Lower leg skin (tissue), 4 donors: Measurements from ENCODE around the gene NFIB. TPM values are rescaled to one million over a fixed set of nuclear protein-coding genes. Genes with fewer than 3 reads are reported as not detected.

ENCODE experiments used
- DNase-seq, 2 donors: peaks; one replicate each; pipeline ENCODE4 v3.0.0-alpha.2; 2019; ENCODE audit warnings: low spot score in 2 of 2
- H3K4me3 ChIP-seq: fragments of 200-600 bp; sonication (generic); 2 replicates; pipeline ENCODE4 v1.5.1; 2017; ENCODE audit warnings: mild to moderate bottlenecking, low read depth; ENCODE audit not compliant: poor library complexity, severe bottlenecking
- POLR2A ChIP-seq, 2 donors: fragments of 450-650 bp; IDR thresholded peaks; one replicate each; pipeline ENCODE4 v1.6.1; 2016 to 2017; ENCODE audit warnings: antibody characterized with exemption in 2 of 2, mild to moderate bottlenecking in 1 of 2, moderate library complexity in 1 of 2
- WGBS, 2 donors: methylation state at CpG; one replicate each; pipeline ENCODE4 v1.1.5; 2018; 5-methylcytosine and 5-hydroxymethylcytosine counted together
- intact Hi-C: fragments of 100-400 bp; cut with DNase I; formaldehyde crosslinking; loops from one replicate; pipeline ENCODE4 v1.15.0; 2023; ENCODE audit warnings: low total_unique reads
- total RNA-seq, 4 donors: library from RNA; depleted of rRNA; stranded (reverse); fragments of >200 nt; gene quantifications; one replicate each; pipeline ENCODE4 v1.1.0, GENCODE V29; 2016
- TF ChIP-seq, protein P1 (sequence below), 3 donors: fragments of 450-650 bp; IDR thresholded peaks; one replicate each; pipeline ENCODE4 v1.5.1; 2016; ENCODE audit warnings: antibody characterized with exemption in 3 of 3, mild to moderate bottlenecking in 3 of 3, moderate library complexity in 2 of 3

Gene NFIB
- total RNA-seq, 4 donors from 2014 or later: 68.2 to 145 (median 78.6) TPM

DNA sequence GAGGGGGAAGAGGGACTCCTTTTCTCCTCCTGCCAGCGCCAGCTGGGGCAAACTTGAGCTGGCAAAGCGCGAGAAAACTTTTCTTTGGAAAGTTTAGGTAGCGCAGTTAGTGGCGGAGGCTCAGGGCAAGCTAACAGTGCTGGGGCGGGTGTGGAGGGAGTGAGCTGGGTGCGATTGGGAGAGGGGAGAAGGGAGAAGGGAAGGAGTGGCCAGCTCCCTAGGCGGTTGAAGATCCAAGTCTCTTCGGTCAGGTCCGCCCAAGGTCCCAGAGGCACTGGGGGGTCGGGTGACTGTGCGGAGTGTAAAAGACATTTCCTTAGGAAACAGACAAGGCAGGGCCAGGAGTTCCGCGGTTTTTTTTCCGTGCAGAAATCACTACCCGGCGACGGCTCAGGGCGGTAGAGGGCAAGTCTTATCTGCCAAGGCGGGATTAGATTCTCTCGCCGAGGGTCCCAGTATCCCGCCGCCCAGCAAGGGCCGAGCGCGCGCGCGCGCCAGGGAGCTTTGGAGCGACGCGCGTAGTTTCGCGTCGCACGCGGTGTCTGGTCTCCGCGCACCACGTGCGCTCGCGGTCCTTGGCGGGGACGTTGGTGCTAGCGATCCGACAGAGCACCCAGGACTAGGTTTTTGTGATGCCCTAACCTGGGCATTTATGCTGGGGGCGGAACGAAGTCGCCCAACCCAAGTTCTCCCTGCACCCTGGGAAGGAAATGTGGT lies 33.6 kb upstream of the NFIB start:
- WGBS, 2 donors: 0 to 1% methylated on average over 45 to 53 of the region's 53 CpGs
- peak in 1 of 2 donors; percentile 85 for DNase-seq

DNA sequence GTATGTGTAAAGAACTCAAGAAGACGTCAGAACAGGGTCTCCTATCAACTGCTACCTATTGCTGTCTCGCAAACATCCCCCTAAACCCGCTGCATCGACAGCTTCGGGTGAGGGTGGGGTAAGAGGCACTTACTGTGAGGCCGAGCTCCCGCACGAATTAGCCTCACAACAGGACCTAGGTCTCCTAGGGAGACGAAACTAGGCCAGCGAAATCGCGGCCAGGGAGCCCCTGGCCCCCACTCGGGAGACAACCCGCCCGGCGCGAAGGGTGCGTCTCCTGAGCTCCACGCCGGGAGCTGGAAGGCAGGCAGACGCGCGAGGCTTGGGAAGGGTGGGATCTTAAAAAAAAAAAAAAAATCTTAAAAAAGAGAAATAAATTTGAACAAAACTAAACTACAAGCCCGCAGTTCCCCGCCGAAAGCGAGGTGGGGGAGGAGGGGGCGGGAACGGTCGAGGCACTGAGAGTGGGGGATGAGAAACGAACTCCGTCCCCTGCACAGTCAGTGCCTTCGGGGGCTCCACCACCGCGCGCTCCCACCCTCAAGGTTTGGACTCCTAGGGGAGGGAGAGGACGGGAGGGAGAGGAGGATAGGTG lies 33.0 kb upstream of the NFIB start:
- H3K4me3 ChIP-seq: peak overlapping the region; percentile 27
- TF ChIP-seq POLR2A (IDR thresholded peaks at IDR 0.05): no peak
- TF ChIP-seq, protein P1, sequence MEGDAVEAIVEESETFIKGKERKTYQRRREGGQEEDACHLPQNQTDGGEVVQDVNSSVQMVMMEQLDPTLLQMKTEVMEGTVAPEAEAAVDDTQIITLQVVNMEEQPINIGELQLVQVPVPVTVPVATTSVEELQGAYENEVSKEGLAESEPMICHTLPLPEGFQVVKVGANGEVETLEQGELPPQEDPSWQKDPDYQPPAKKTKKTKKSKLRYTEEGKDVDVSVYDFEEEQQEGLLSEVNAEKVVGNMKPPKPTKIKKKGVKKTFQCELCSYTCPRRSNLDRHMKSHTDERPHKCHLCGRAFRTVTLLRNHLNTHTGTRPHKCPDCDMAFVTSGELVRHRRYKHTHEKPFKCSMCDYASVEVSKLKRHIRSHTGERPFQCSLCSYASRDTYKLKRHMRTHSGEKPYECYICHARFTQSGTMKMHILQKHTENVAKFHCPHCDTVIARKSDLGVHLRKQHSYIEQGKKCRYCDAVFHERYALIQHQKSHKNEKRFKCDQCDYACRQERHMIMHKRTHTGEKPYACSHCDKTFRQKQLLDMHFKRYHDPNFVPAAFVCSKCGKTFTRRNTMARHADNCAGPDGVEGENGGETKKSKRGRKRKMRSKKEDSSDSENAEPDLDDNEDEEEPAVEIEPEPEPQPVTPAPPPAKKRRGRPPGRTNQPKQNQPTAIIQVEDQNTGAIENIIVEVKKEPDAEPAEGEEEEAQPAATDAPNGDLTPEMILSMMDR (IDR thresholded peaks at IDR 0.05): no peak
- 5 to 14% methylated on average over 37 of the region's 37 CpGs for WGBS, 2 donors
- peak in 1 of 2 donors; percentile 85 for DNase-seq
- intact Hi-C loops: no loop called here

More for the DNA sequence above, 33.6 kb upstream of the NFIB start:
- peak overlapping the region; percentile 27 for H3K4me3 ChIP-seq
- no peak for TF ChIP-seq POLR2A (IDR thresholded peaks at IDR 0.05)
- TF ChIP-seq, protein P1 (IDR thresholded peaks at IDR 0.05): no peak
- intact Hi-C loops: no loop called here

DNA sequence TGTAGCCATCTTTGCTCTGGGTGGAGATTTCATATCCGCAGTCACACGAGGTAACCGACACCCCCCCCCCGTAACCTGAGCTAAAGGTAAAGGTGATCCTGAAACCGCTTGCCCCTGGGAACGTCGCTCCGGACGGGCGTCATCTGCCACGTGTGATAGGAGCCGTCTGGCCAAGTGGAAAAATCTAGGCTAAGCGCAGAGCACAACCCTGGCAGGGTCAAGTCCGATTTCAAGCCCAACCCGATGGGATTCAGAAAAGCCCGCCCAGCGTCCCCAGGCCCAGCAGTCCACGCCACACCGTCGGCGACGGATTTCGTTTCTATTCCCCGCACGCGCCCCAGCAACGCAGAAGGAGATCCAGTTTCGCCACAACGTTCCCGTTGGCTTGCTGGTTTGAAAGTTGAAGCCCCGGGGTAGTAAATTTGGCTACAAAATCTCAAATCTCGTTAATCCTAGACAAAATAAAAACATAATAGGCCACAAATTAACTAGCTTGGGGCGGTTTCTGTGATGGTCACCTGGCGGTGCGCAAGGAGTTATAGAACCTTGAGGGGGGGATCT lies 32.4 kb upstream of the NFIB start:
- TF ChIP-seq, protein P1 (IDR thresholded peaks at IDR 0.05): no peak
- no peak for TF ChIP-seq POLR2A (IDR thresholded peaks at IDR 0.05)
- 39 to 58% methylated on average over 35 of the region's 35 CpGs for WGBS, 2 donors
- no peak overlapping the region for H3K4me3 ChIP-seq
- DNase-seq: peak in 1 of 2 donors; percentile 91
- intact Hi-C loops: no loop called here

DNA sequence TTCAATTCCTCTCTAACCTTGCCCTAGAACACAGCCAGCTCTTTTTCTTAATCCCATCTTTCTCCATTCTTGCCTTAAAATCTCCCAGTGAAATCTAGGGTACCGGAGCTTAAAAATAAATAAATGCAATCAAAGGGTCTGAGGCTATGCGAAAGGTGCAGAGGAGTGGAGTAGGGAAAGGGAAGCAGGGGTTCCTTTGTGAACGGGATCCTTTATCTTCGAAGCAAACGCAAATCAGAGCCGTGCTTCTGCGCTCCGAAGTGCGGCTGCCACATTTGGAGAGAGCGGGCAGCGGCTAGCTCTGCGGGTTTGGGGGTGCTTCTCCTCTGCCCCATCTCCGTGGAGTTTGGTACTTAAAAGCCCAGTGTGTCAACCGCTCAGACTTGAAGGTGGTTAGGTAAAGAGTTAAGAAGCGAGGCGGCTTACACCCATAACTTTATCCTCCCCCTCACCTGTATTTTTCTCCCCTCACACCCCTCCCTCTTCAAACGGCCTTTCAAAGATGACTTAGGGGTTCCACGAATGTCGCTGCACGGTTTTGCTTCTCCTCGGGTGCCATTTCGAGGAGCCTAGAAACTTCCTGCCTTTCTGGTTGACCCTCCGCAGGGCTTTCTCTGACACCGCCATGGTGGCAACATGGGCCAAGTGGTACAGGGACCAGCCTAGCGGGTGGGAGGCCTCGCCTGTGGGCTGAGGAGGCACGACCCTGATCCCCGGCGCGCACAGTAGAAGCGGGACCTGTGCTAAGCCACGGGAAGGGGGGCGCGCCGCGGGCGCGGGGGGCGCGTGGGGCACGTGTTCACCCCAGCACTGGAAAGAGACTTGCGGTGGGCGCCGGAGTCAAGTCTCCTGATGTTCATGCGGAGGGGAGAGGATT lies 31.7 kb upstream of the NFIB start:
- DNase-seq: peak in 1 of 2 donors; percentile 85
- TF ChIP-seq, protein P1 (IDR thresholded peaks at IDR 0.05): no peak
- no peak for TF ChIP-seq POLR2A (IDR thresholded peaks at IDR 0.05)
- 71 to 80% methylated on average over 39 to 45 of the region's 45 CpGs for WGBS, 2 donors
- no peak overlapping the region for H3K4me3 ChIP-seq
- intact Hi-C loops: no loop called here

DNA sequence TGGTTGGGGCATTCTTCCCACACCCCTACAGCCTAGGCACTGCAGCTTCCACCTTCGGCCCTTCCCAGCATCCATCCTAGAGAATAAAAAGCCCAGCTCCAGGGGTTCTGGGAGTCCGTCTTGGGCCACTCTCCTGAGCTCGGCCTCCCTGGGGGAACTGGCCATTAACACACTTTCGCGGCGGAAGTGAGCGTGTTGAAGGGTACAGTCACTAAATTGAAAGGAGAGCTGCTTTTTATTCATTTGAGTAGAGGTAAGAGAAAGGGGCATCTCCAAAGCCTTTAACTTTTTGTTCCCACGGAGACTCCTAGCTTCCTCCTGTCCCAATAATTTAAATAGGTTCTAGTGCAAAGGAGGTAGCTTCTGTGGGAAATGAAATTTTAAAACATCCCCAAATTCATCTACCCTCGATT lies 31.0 kb upstream of the NFIB start:
- no peak overlapping the region for H3K4me3 ChIP-seq
- WGBS, 2 donors: 75 to 79% methylated on average over 9 of the region's 9 CpGs
- TF ChIP-seq, protein P1 (IDR thresholded peaks at IDR 0.05): no peak
- TF ChIP-seq POLR2A (IDR thresholded peaks at IDR 0.05): no peak
- intact Hi-C loops: no loop called here
- DNase-seq: no peak
